NCI-H2081 (cell line): ENCODE measurements around the gene UBE2M.

Source experiments
- DNase-seq, 2 experiments: peaks; one replicate each; lab custom pipeline; 2025; lab: John Stamatoyannopoulos, UW

UBE2M gene

GRCh38 chr19:58570770-58571574 is 12.6 kb upstream of the UBE2M start:
- no peak for DNase-seq

GRCh38 chr19:58569943-58570670 is 11.7 kb upstream of the UBE2M start:
- DNase-seq = no peak

GRCh38 chr19:58569191-58569942 is 11.0 kb upstream of the UBE2M start:
- DNase-seq = no peak

GRCh38 chr19:58568453-58569130 is 10.2 kb upstream of the UBE2M start:
- no peak for DNase-seq

- no peak for DNase-seq
Measured at GRCh38 chr19:58566989-58567388, 8.6 kb upstream of the UBE2M start.

GRCh38 chr19:58563823-58564222 is 5.4 kb upstream of the UBE2M start:
- no peak for DNase-seq

GRCh38 chr19:58563034-58563573 is 4.7 kb upstream of the UBE2M start:
- no peak for DNase-seq

GRCh38 chr19:58562122-58563033 is 4.0 kb upstream of the UBE2M start:
- no peak for DNase-seq

GRCh38 chr19:58561373-58562121 is 3.1 kb upstream of the UBE2M start:
- DNase-seq = no peak

- DNase-seq = no peak
Measured at GRCh38 chr19:58560921-58561320, 2.5 kb upstream of the UBE2M start.

GRCh38 chr19:58560007-58560887 is 1.8 kb upstream of the UBE2M start:
- DNase-seq = no peak

- DNase-seq = no peak
Measured at GRCh38 chr19:58559275-58560006, 1.0 kb upstream of the UBE2M start.

- no peak for DNase-seq
Measured at GRCh38 chr19:58558623-58559274, 338 bp upstream of the UBE2M start.

GRCh38 chr19:58557221-58558065 is 968 bp downstream of the UBE2M start:
- no peak for DNase-seq

- no peak for DNase-seq
Measured at GRCh38 chr19:58556622-58557220, 1.7 kb downstream of the UBE2M start.

GRCh38 chr19:58555920-58556621 is 2.3 kb downstream of the UBE2M start:
- no peak for DNase-seq
